HG02943 (cell line): Measurements from ENCODE around the gene HS6ST2.

ENCODE experiments used
- ATAC-seq: cut with Tn5 transposase; IDR thresholded peaks from one replicate; pipeline ENCODE4 v1.9.1; 2021; ENCODE audit warnings: mild to moderate bottlenecking, low read depth, moderate library complexity; ENCODE audit not compliant: unreplicated experiment

The HS6ST2 gene

DNA sequence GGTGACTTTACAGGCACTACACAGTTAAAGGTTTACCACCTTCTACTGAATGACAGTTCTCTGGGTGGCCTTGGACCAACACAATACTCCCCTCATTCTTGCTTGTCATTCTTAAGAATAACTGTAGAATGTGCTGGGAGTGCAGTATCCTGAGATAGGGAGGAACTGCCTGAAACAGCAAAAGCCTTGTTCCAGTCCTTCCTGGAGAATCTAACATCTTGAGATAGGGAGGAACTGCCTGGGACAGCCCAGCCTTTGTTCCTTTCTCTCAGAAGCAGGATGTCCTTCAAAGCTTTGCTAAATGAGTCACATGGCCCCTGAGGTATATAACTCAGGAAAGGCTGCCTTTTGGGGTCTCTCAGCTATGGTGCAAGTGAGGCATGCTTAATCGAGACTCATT is 323.9 kb downstream of the HS6ST2 start:
- no peak for ATAC-seq

DNA sequence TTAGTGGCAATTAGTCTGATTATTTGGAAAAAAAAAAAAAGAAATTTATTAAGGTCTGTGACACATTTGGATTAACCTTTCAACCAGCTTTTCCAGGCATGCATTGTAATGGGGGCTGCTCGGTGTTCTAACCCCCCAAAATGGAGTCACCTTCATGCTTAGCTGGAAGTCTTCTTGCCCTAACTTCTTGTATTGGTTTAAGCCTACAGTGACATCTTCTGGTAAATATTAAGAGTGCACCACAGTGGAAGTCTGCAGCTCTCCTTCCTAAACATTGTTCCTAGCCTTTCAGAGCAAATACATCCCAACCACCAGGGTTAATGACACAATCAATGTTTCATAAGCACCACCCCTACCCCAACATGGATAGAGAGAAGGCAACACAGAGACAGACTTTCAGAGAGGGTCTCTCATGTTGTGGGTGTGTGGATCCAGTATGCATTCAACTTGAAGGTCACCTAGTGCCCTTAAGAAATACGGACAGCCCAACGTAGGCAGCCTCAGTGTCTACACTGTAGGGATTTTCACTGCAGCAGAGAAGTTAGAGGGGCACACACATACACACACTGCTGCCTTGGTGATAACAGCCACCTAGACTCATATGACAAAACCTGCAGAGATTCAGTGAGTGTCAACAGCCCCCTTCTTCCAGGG is 326.7 kb downstream of the HS6ST2 start:
- no peak for ATAC-seq

DNA sequence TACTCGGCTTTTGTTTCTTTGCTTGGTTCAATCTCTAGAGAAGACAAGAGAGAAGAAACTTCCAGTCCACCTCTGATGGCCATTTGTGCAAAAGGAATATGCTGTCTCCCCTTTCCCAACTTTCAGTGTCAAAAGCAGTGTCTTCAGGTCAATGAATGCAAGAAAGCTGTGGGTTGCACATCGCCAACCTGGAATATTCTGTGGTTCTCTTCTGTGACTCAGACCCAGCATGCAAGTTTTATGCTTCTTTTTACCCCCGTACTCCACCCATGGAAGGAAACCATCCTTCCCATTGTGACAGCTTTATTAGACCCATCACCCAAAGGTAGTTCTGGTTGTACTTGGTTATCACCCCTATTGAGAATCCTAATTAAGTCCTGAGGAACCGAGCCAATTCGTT is 334.0 kb downstream of the HS6ST2 start:
- no peak for ATAC-seq

DNA sequence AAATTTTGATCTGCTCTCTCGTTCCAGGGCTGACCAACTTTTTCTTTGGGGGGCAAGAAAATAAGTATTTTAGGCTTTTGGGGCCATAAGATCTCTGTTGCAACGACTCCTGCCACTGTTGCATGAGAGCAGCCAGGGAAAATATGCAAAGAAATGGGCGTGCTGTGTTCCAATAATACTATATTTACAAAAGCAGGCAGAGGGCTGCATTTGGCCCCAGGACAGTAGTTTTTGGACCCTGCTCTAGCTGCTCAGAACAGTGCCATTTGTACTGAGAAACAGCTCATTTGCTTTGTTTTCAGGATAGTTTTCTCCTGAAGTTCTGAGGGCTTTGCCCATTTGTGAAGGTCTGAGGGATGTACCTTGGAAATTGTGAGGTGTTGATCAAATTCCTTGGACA is 334.5 kb downstream of the HS6ST2 start:
- ATAC-seq = no peak

DNA sequence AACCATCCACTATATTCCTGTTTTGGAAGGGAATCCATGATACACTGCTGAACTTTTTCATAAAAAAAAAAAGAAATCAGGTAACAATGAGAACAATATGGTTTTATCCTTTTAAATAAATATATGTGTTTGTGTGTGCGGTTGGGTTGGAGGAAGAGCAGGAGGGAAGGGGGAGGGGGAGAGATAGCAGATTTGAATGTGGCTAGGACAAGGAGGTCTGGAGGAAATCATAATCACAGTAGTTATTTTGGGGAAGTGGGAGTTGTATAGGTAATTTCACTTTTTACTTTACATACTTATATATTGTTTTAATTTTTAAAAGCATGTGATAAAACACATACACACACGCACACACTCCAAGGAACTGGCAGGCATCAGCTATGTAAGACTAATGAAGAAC is 335.1 kb downstream of the HS6ST2 start:
- ATAC-seq = no peak

DNA sequence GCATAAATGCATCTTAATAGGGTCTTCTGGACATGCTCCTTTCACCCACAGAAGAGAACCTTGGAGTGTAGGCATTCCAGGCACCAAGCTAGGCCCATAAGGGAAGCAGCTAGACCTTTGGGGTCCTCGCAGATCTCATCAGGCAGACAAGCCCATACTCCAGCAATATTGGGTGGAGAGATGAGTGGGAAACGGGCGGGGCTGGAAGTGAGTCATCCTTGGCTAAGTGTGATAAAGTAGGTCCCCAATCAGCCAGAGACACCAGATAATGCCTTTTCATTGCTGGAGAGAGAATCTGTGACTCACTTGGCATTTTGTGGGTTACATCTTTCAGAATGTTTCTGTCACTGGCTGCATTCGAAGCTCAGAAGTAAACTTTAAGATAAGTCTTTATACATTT is 336.3 kb downstream of the HS6ST2 start:
- no peak for ATAC-seq

DNA sequence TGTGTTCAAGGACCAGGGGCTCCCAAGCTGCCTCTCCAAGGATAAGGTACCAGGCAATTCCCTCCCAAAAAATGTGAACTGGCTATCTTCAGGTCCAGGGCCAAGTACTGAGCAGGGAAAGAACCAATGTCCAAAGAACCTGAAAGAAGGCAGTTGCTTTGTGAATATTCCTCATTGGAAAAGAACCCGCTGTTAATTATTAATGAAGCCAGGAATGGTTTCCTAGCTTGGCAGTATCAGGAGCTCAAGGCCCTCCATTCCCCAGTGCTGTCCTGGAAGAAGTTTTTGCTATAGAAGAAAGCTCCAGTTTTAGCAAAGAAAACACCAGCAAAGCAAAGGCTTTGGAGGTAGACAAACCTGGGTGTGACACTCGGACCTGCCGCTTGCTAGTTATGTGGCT is 339.6 kb downstream of the HS6ST2 start:
- ATAC-seq = no peak

DNA sequence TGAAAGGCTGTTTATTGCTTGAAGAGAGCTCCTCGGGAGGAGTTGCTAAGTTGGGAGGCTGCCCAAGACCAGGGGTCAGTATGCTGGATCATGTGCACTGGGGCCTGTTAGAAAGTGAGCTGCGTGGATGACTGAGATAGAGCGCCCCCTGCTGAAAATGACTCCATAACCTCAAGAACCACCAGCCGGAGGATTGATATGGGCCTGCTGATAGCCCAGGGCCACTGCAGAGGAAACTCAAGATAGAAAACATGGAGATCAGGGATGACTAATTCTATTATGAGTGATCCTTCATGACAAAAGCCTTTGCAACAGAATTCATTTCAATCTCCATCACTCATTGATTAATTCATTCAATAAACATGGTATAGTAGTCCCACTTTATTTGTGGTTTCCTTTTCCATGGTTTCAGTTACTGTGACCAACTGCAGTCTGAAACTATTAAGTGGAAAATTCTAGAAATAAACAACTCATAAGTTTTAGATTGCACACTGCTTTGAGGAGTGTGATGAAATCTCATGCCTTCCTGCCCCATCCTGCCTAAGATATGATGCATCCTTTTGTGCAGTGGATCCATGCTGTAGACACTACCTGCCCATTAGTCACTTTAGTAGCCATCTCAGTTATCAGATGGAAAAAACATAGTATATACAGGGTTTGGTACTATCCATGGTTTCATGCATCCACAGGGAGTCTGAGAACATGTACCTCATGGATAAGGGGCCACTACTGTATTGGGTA is 342.9 kb downstream of the HS6ST2 start:
- ATAC-seq = no peak

DNA sequence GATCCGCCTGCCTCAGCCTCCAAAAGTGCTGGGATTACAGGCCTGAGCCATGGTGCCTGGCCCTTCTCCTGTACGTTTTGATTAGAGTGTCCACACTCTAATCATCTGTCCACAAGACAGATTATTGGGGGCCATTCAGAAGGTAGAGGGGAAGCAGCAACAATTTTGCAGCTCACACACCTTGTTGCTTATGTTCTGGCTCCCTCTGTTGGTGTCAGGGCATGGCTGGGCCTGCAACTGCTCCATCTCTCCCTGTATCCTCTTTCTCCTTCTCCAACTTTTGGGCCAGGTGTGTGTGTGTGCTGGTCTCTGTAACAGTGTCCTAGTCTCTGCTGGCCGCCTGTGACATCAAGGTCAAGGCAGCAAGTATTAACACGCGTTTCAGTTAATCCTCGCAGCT is 344.1 kb downstream of the HS6ST2 start:
- ATAC-seq = no peak

DNA sequence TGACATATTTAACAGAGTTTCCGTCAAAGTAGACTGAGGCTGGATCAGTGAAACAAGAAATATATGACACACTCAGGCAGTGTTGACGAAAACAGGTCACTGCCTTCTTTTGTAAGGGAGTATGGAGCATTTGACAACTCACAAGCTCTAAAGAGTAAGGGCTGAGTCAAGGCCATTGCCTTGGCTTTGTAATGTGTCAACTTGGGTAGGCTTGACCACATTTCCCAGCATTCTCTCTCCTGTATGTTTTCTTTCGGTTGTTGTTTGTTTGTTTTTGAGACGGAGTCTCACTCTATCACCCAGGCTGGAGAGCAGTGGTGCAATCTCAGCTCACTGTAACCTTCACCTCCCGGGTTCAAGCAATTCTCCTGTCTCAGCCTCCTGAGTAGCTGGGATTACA is 344.6 kb downstream of the HS6ST2 start:
- no peak for ATAC-seq

DNA sequence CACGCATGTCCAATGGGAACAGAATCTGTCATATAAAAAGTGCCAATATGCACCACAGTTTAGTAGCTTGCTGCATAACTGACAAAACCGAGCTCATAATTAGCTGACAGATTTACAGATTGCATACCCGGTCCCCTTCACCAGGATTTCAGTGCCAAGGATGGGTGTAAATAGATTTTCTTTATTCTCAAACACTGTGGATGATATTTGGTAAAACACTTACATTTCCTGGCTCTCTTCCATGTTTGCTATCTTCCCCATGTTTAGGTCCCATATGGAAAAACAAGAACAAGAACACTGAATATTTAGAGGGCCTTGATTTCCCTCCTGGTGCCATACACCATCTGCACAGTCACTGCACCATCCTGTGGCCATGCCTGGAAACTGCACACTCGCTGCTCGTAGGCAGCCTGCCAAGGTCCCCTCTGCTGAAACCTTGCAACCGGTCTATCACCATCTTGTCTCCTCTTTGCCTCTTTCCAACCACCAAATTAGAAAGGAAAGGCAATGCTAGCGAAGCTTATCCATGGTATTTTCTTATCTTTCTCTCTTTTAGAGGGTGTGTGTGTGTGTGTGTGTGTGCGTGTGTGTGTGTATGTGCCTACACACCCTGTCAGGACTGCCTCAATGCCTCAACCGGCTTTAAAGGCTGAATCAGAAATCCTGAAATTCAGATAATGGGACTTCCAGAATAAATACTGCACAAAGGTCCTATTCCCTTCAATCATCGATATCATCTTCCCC is 345.4 kb downstream of the HS6ST2 start:
- ATAC-seq = no peak

DNA sequence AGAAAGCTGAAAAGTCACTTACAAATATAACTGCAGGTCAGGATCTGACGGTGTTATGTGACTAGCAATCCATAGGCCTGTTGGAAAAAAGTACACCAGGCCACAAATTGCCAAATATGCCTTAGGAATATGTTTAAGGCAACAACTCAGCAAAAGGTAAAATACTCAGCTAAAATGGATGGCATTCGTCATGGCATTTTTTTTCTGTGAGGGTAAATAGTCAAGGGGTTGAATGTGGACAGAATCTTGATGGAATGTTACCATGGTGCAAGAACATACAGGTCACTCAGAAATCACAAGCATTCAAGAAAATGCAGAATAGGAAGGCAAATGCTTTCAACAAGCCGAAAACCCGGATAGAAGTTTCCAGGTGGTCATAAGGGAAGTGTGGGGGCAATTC is 347.9 kb downstream of the HS6ST2 start:
- ATAC-seq = no peak

DNA sequence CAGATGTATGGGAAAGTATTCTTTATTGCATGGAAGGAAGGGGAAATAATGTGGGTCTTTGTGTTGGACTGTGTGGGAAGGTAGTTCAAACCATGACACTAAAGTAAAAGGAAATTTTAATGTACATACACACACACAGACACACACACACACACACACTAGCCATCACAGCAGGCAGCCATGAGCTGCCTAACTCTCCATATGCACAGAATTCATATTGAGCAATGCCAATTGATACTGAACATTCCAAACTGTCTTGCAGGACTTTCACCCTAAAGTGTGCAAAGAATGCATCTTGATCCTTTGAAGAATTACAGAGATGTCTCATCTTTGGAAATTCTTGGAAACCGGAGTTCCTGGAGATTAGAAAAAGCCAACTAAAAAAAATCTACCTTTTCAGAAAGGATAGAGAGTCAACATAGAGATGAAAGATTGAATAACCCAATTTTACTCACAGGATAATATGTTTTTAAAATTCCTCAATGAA is 349.0 kb downstream of the HS6ST2 start:
- ATAC-seq = no peak

DNA sequence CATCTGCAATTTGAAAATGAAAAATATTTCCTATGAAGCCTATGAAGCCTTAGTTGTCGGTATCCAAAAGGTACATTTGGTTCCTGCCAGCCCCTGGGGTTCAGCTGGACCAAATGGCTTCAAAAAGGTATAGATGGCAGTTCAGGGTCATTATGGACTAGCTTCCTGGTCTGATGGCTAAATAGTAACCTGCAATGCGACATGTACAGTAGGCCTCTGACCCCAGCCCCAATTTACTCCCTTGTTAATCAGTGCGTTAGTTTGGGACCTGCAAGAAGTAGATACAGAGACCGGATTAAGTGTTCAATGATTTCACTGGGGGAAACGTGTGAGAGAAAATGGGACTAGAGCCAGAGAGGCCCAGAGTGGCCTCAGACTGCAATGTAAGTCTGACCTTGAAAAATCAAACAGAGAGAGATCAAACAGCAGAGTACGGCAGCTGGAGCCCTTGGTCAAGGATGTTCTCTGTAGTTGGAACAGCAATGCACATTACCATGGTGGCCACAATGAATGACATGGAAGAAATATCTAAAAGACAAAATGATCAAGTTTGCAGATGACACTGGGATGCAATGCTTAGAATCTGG is 354.6 kb downstream of the HS6ST2 start:
- ATAC-seq = no peak

DNA sequence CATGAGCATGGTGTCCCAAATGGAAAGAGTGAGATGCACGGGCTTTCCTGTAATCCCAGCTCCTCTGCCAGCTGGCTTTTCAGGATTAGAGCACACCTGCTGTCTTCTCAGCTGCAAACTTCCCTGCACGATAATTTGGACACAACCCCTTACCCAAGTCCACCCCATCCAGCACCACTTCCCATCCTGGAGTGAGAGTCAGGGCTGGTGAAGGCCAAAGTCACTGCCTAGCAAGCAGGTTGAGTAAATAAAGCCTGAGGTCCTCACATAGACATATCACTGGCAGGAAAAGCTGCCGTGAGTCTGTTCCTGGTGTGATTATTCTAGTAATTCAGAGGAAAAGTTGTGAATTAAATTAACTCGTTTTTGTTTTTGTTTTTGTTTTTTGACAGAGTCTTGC is 355.7 kb downstream of the HS6ST2 start:
- ATAC-seq = no peak

DNA sequence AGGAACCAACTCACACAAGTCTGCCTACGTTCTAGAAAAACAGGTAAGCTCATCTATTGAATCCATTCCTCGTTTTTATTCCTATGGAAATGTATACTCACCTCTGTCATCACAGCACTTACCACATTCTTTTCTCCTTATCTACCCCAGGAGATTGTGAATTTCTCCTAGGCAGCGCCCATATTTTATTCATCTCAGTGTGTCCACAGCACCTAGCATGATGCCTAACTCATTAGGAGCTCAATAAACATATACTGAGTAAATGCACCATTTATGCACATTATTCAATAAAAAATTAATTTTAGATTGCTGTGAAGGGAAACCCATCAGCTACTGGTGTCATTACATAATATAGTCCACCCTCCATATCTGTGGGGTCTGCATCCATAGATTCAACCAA is 363.4 kb downstream of the HS6ST2 start:
- ATAC-seq = no peak

DNA sequence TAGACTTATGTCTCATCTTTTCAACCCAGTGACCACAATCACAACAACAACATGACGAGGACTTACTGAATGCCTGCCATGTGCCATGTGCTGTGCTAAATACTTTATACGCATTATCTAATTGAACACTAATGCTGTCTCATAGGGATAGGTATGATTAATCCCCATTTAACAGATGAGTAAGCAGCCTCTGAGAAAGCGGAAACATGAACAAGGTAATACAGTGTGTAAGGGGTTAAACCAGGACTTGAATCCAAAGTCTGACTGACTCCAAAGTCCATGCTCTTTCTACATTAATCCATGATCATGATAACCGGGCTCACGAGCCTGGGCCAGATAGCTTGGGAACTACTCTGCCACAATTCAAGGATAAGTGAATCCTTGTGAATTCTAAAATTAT is 364.3 kb downstream of the HS6ST2 start:
- ATAC-seq = no peak

DNA sequence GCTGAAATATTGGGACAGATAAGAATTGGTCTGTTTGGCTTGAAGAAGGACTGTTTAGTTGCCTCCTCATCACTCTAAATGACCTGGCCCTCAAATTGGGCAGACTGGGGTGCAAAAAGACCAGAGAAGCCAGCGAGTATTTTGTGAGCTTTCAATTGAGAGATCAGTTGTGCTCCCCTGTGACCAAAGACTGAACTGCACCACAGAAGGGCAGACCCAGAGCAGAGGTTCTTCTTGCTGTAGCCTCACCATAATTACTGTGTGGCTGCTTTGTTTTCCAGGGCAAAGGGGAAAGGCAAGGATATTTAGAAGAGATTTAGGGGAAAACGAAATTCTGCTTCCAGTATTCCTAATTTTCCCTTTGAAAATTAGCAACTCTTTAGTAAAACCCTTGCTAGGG is 365.5 kb downstream of the HS6ST2 start:
- ATAC-seq = no peak

DNA sequence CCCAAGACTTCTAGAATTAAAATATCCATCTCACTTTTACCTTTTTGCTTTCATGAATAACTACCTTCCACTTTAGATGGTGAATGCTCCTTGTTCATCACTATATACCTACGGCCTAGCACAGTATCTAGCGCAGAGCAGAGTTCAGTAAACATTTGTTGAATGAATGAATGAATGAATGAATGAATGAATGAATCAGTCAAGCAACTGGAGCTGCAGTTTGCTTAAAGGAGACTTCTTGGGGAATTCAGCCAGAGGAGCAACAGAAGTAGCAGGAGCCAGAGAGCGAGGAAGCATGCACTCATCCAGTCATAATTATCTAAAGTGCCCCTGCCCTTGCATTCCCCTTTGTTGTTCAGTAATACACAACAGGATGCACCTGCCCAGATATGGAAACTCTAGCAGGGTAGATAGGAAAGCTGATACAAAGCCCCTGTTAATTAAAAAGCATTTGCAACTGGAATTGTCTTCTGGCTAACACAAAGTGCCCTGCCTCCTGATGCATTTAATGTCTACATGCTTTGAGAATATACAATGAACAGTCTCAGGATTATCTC is 366.6 kb downstream of the HS6ST2 start:
- ATAC-seq = no peak

DNA sequence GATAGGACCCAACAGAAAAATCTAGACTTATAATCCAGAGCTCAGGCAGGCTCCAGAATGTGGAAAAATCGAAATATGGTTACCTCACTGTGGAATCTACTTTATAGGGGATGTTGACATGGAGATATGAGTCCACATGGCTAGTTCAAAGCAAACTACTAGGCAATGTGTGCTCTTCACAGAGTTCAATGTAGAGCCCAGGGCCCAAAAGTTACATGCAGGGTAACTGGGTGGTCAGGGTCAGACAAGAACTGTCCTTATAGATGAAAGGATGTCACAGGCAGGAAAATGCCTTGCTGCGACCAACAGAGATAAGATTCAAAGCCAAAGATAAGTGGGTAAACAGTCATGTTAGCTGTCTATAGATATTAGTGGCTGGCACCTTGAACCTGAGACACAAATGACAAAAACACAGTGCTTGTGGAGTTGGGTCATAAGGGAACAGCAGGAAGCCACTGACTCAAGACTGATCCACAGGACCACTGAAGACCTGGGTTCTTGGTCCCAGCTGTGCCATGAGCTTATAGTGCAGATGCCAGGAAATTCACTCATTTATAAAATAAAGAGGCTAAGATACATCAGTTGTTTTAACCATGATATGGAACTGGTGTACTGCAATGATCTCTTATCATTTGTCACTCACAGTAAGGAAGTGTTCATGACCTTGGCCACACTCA is 367.9 kb downstream of the HS6ST2 start:
- no peak for ATAC-seq
